CD4-positive, alpha-beta T cell (primary cell): Measurements from ENCODE around the gene PIGA. TPM values are rescaled to one million over a fixed set of nuclear protein-coding genes. Genes with fewer than 3 reads are reported as not detected.

ENCODE experiments used
- ATAC-seq: fragments of 200-7000 bp; cut with Tn5 transposase; one replicate; pipeline ENCODE4 v1.10.0; 2022; ENCODE audit warnings: mild to moderate bottlenecking; ENCODE audit not compliant: poor library complexity
- CTCF ChIA-PET: fragments of 350-600 bp; sonication (Branson Sonifier 250); formaldehyde crosslinking; loops from one replicate; lab custom pipeline; 2021; ENCODE audit warnings: antibody characterized with exemption, inconsistent platforms; lab: Charles Lee
- POLR2A ChIA-PET: fragments of 350-600 bp; sonication (Branson Sonifier 250); formaldehyde crosslinking; loops from one replicate; lab custom pipeline; 2021; ENCODE audit warnings: antibody characterized with exemption, inconsistent platforms; lab: Charles Lee
- DNase-seq, 14 experiments: peaks; one replicate each; pipeline ENCODE4 v3.0.0-alpha.2; 2013 to 2020; ENCODE audit warnings: mixed read lengths in 2 of 14
- H3K27ac ChIP-seq, 2 donors: one replicate each; pipeline versions ENCODE4 v1.5.1 to v1.7.0; 2013; ENCODE audit warnings: low read length in 2 of 2, low read depth in 1 of 2, mild to moderate bottlenecking in 1 of 2
- H3K27me3 ChIP-seq, 2 experiments: 1 replicate in 1 of 2; 2 replicates in 1 of 2; pipeline versions ENCODE4 v1.6.1 to v1.7.0; 2013; ENCODE audit warnings: low read length in 2 of 2, control low read depth in 1 of 2, mild to moderate bottlenecking in 1 of 2, moderate library complexity in 1 of 2; ENCODE audit not compliant: insufficient read depth in 2 of 2, control insufficient read depth in 1 of 2
- H3K36me3 ChIP-seq: one replicate; pipeline ENCODE4 v1.6.1; 2013; ENCODE audit warnings: low read length, control low read depth; ENCODE audit not compliant: insufficient read depth
- H3K4me1 ChIP-seq: one replicate; pipeline ENCODE4 v1.6.1; 2013; ENCODE audit warnings: low read length, control low read depth; ENCODE audit not compliant: insufficient read depth
- H3K4me3 ChIP-seq: one replicate; pipeline ENCODE4 v1.5.1; 2013; ENCODE audit warnings: mild to moderate bottlenecking, low read length, moderate library complexity
- H3K9me3 ChIP-seq, 2 experiments: 1 replicate in 1 of 2; 2 replicates in 1 of 2; pipeline versions ENCODE4 v1.6.1 to v1.7.0; 2013; ENCODE audit warnings: low read length in 2 of 2, mild to moderate bottlenecking in 2 of 2, control low read depth in 1 of 2, moderate library complexity in 1 of 2; ENCODE audit not compliant: control insufficient read depth in 1 of 2, insufficient read depth in 1 of 2
- H3K27ac Mint-ChIP-seq: one replicate; pipeline ENCODE4 v1.8.0; 2020; ENCODE audit warnings: mixed read lengths
- H3K27me3 Mint-ChIP-seq: one replicate; pipeline ENCODE4 v1.8.0; 2021; ENCODE audit warnings: mixed read lengths
- H3K36me3 Mint-ChIP-seq: one replicate; pipeline ENCODE4 v1.8.0; 2021; ENCODE audit warnings: low read depth, mixed read lengths
- H3K4me1 Mint-ChIP-seq: one replicate; pipeline ENCODE4 v1.8.0; 2021; ENCODE audit warnings: low read depth, mixed read lengths
- H3K4me3 Mint-ChIP-seq: one replicate; pipeline ENCODE4 v1.8.0; 2020; ENCODE audit warnings: mild to moderate bottlenecking, mixed read lengths
- H3K9me3 Mint-ChIP-seq: one replicate; pipeline ENCODE4 v1.8.0; 2020; ENCODE audit warnings: mixed read lengths
- CTCF ChIP-seq: fragments of 200-600 bp; IDR thresholded peaks from one replicate; pipeline ENCODE4 v1.8.0; 2022; ENCODE audit warnings: antibody characterized with exemption, mild to moderate bottlenecking
- intact Hi-C, 2 experiments: fragments of 100-400 bp; cut with DNase I in 1 of 2; cut with micrococcal nuclease in 1 of 2; formaldehyde crosslinking; loops; one replicate each; pipeline versions ENCODE4 v1.15.1 to v1.9.0; 2023 to 2025; cut with DNase I, micrococcal nuclease
- polyA plus RNA-seq, 2 donors: library from polyadenylated mRNA; unstranded; fragments of 120-200 nt; gene quantifications; one replicate each; pipeline ENCODE4 v1.2.1, GENCODE V29; 2013
- total RNA-seq, 174 experiments: library from RNA in 2 of 174; stranded (reverse) in 2 of 174; gene quantifications; one replicate each; pipeline ENCODE4 v1.2.3 and lab custom pipeline; 2021 to 2026

Gene PIGA
- 100 to 1,000 TPM; 130 to 134 TPM for total RNA-seq
- polyA plus RNA-seq (2013, experiment 1 of 2): 14.8 TPM
- 35.3 TPM for polyA plus RNA-seq (2013, experiment 2 of 2)
- total RNA-seq (lab: John Stamatoyannopoulos, UW): 7.0 to 189 (median 39.1) reads per million in 172 experiments

- Histone ChIP-seq H3K36me3 (peaks cover 15% of the 10 kb centered on the region), H3K4me3 (peak within 1 kb of the TSS; percentile 96), H3K9me3 (no peaks in the 10 kb centered on the region), H3K27me3 (peaks cover 0 to 8% of the 10 kb centered on the region in 2 experiments), H3K27ac (peak within 1 kb of the TSS; percentile 77 to 89), H3K4me1 (peaks cover 13% of the 10 kb centered on the region)
- H3K36me3 Mint-ChIP-seq: peaks cover 25% of the 10 kb centered on the region
- peak within 1 kb of the TSS; percentile 98 for H3K27ac Mint-ChIP-seq
- no peaks in the 10 kb centered on the region for H3K9me3 Mint-ChIP-seq
- TF ChIP-seq CTCF: no peak
- peaks cover 13% of the 10 kb centered on the region for H3K27me3 Mint-ChIP-seq
- ATAC-seq (peak; percentile 90), DNase-seq (peak; percentile 81 to 97 (median 88))
- CTCF ChIA-PET: no interaction called here
- H3K4me3 Mint-ChIP-seq: peak within 1 kb of the TSS; percentile 98
- POLR2A ChIA-PET: interaction anchor here (0.6 to 1.2 kb wide), 5 partner anchors 33 to 1898 kb away, joined by 3 read pairs; partner anchors contain the start of genes AP1S2, OFD1 and TRAPPC2
- peaks cover 26% of the 10 kb centered on the region for H3K4me1 Mint-ChIP-seq
- intact Hi-C loops: loop anchor here in 1 of 2 experiments (2.0 to 10.0 kb wide), 9 partner anchors 337 to 1681 kb away; partner anchors contain the start of genes AP1S2, FANCB, MOSPD2 and OFD1
Observed at GRCh38 chrX:15335135-15336022, at the start of gene PIGA. PIGA (minus strand) TSS chrX:15335523; CDS start chrX:15331930, 3,593 bp downstream.

- no peak for ATAC-seq
- Histone ChIP-seq H3K4me3 (no peak within 1 kb of the TSS), H3K36me3 (no peaks in the 10 kb centered on the region), H3K9me3 (no peaks in the 10 kb centered on the region), H3K27ac (no peak within 1 kb of the TSS), H3K27me3 (no peaks in the 10 kb centered on the region), H3K4me1 (no peaks in the 10 kb centered on the region)
- peaks cover 18% of the 10 kb centered on the region for H3K27me3 Mint-ChIP-seq
- no peak within 1 kb of the TSS for H3K4me3 Mint-ChIP-seq
- intact Hi-C loops: no loop called here
- no peak within 1 kb of the TSS for H3K27ac Mint-ChIP-seq
- no peak for DNase-seq
- CTCF ChIA-PET: no interaction called here
- H3K4me1 Mint-ChIP-seq: no peaks in the 10 kb centered on the region
- no peaks in the 10 kb centered on the region for H3K36me3 Mint-ChIP-seq
- H3K9me3 Mint-ChIP-seq: no peaks in the 10 kb centered on the region
- POLR2A ChIA-PET: no interaction called here
- TF ChIP-seq CTCF: no peak
Observed at GRCh38 chrX:15384304-15384703, 49.0 kb upstream of the PIGA start, which contains the start of gene VEGFD. VEGFD (minus strand) TSS chrX:15384413; CDS start chrX:15383946, 467 bp downstream.

GRCh38 chrX:15382813-15383212 lies 47.5 kb upstream of the PIGA start:
- POLR2A ChIA-PET: no interaction called here
- Histone ChIP-seq H3K4me1 (no peaks in the 10 kb centered on the region), H3K4me3 (no peak overlapping the region), H3K36me3 (no peaks in the 10 kb centered on the region), H3K27ac (no peak overlapping the region), H3K9me3 (no peaks in the 10 kb centered on the region), H3K27me3 (no peaks in the 10 kb centered on the region)
- no peak for TF ChIP-seq CTCF
- ATAC-seq (no peak), DNase-seq (no peak)
- Mint-ChIP-seq H3K36me3 (no peaks in the 10 kb centered on the region), H3K4me3 (no peak overlapping the region), H3K27me3 (peaks cover 18% of the 10 kb centered on the region), H3K4me1 (no peaks in the 10 kb centered on the region), H3K27ac (no peak overlapping the region), H3K9me3 (no peaks in the 10 kb centered on the region)
- intact Hi-C loops: no loop called here
- CTCF ChIA-PET: interaction anchor here (0.7 to 1.6 kb wide), 2 partner anchors 18 to 1162 kb away, joined by 3 read pairs; no protein-coding TSS in a partner anchor
